WTC11 (cell line): ENCODE results near the gene RANGAP1.

ENCODE experiments used
- ATF1 ChIP-seq: sonication (generic); formaldehyde crosslinking; IDR thresholded peaks from 2 replicates; pipeline ENCODE4 v1.8.1; 2023; ENCODE audit warnings: mild to moderate bottlenecking, moderate library complexity, missing genetic modification reagents
- ATF3 ChIP-seq: sonication (generic); formaldehyde crosslinking; conservative IDR thresholded peaks from 2 replicates; pipeline ENCODE4 v1.8.1; 2022; ENCODE audit warnings: mild to moderate bottlenecking, missing genetic modification reagents
- JUN ChIP-seq: sonication (generic); formaldehyde crosslinking; IDR thresholded peaks from 2 replicates; pipeline ENCODE4 v1.8.0; 2023; ENCODE audit warnings: mild to moderate bottlenecking, missing genetic modification reagents
- MAX ChIP-seq: sonication (generic); formaldehyde crosslinking; IDR thresholded peaks from 2 replicates; pipeline ENCODE4 v1.8.0; 2022; ENCODE audit warnings: mild to moderate bottlenecking, missing genetic modification reagents
- SMAD3 ChIP-seq: sonication (generic); formaldehyde crosslinking; IDR thresholded peaks from 2 replicates; pipeline ENCODE4 v1.8.0; 2022; ENCODE audit warnings: missing genetic modification reagents, mild to moderate bottlenecking, borderline replicate concordance
- ZNF138 ChIP-seq: sonication (generic); formaldehyde crosslinking; conservative IDR thresholded peaks from 2 replicates; pipeline ENCODE4 v1.8.1; 2022; ENCODE audit warnings: mild to moderate bottlenecking, moderate library complexity, missing genetic modification reagents

GRCh38 chr22:41204066-41204465, 81.9 kb downstream of the RANGAP1 start:
- TF ChIP-seq JUN (CRISPR knock-in tag) (no peak), ATF3 (CRISPR knock-in tag) (no peak), SMAD3 (no peak), ZNF138 (no peak), ATF1 (CRISPR knock-in tag) (no peak), MAX (CRISPR knock-in tag) (no peak)
